ENCODE results near the gene NAB2. TPM values are rescaled to one million over a fixed set of nuclear protein-coding genes. Genes with fewer than 3 reads are reported as not detected.

Gene NAB2
- total and polyA plus RNA-seq, 12 donors: 9.5 to 20.2 (median 13.1) TPM

GRCh38 chr12:57079821-57080220 is 9.1 kb upstream of the NAB2 start:
- peak overlapping the region in 4 of 10 donors; percentile 85 to 90 (median 87) for H3K27ac ChIP-seq
- H3K9me3 ChIP-seq: no peaks in the 10 kb centered on the region
- H3K27me3 ChIP-seq: no peaks in the 10 kb centered on the region
- no peak for TF ChIP-seq CTCF (IDR thresholded peaks at IDR 0.05)
- WGBS, 2 donors: 85 to 92% methylated on average over 1 of the region's 1 CpG
- peaks cover 0 to 22% (median 17%) of the 10 kb centered on the region in 9 donors for H3K4me1 ChIP-seq
- DNase-seq (no peak), ATAC-seq (no peak)
- H3K4me3 ChIP-seq: no peak overlapping the region
- intact Hi-C loops (cut with DNase I): no loop called here
- peaks cover 0 to 8% (median 0%) of the 10 kb centered on the region in 9 donors for H3K36me3 ChIP-seq

- ATAC-seq (no peak), DNase-seq (no peak)
- TF ChIP-seq CTCF (IDR thresholded peaks at IDR 0.05): no peak
- Histone ChIP-seq H3K36me3 (peaks cover 0 to 6% (median 0%) of the 10 kb centered on the region in 9 donors), H3K27me3 (no peaks in the 10 kb centered on the region), H3K4me1 (peaks cover 0 to 28% (median 20%) of the 10 kb centered on the region in 9 donors), H3K9me3 (no peaks in the 10 kb centered on the region), H3K4me3 (no peak overlapping the region), H3K27ac (no peak overlapping the region)
- WGBS, 2 donors: 96 to 100% methylated on average over 1 of the region's 1 CpG
- intact Hi-C loops (cut with DNase I): no loop called here
Observed at GRCh38 chr12:57080855-57081254, 8.1 kb upstream of the NAB2 start.

- no peak for ATAC-seq
- peak in 1 of 2 donors; percentile 52 for DNase-seq
Observed at GRCh38 chr12:57085999-57086492, 2.9 kb upstream of the NAB2 start.

GRCh38 chr12:57086493-57087009 is 2.4 kb upstream of the NAB2 start:
- TF ChIP-seq CTCF (IDR thresholded peaks at IDR 0.05): peak in 6 of 9 donors; percentile 26 to 59 (median 40)
- no peaks in the 10 kb centered on the region for H3K27me3 ChIP-seq
- peaks cover 0 to 8% (median 3%) of the 10 kb centered on the region in 9 donors for H3K36me3 ChIP-seq
- DNase-seq: peak; percentile 71 to 80
- peaks cover 13 to 50% (median 32%) of the 10 kb centered on the region in 9 donors for H3K4me1 ChIP-seq
- H3K4me3 ChIP-seq: peak overlapping the region; percentile 57 to 99 (median 86)
- intact Hi-C loops (cut with DNase I): loop anchor here in 2 of 10 donors (1.0 to 5.0 kb wide), 3 partner anchors 24 to 454 kb away; partner anchors contain the start of genes STAT6 (in 2 of the 2) and BAZ2A (in 1 of the 2)
- H3K27ac ChIP-seq: peak overlapping the region; percentile 91 to 100 (median 99)
- WGBS, 2 donors: 1 to 2% methylated on average over 14 of the region's 14 CpGs
- ATAC-seq: peak in 5 of 8 donors; percentile 11 to 46 (median 34)
- no peaks in the 10 kb centered on the region for H3K9me3 ChIP-seq

More at GRCh38 chr12:57085999-57086492, 2.9 kb upstream of the NAB2 start:
- peak overlapping the region; percentile 91 to 100 (median 99) for H3K27ac ChIP-seq
- H3K4me3 ChIP-seq: peak overlapping the region in 8 of 10 donors; percentile 57 to 99 (median 90)
- peaks cover 9 to 45% (median 27%) of the 10 kb centered on the region in 9 donors for H3K4me1 ChIP-seq
- TF ChIP-seq CTCF (IDR thresholded peaks at IDR 0.05): no peak
- 23% methylated on average over 12 of the region's 12 CpGs for WGBS, 2 donors
- H3K27me3 ChIP-seq: no peaks in the 10 kb centered on the region
- intact Hi-C loops (cut with DNase I): loop anchor here in 2 of 10 donors (1.0 to 5.0 kb wide), 3 partner anchors 25 to 454 kb away; partner anchors contain the start of genes STAT6 (in 2 of the 2) and BAZ2A (in 1 of the 2)
- H3K9me3 ChIP-seq: no peaks in the 10 kb centered on the region
- H3K36me3 ChIP-seq: peaks cover 0 to 3% (median 0%) of the 10 kb centered on the region in 9 donors

Measured in heart right ventricle (tissue), 16 donors.